ENCODE data around the gene CIPC.

Gene CIPC

DNA sequence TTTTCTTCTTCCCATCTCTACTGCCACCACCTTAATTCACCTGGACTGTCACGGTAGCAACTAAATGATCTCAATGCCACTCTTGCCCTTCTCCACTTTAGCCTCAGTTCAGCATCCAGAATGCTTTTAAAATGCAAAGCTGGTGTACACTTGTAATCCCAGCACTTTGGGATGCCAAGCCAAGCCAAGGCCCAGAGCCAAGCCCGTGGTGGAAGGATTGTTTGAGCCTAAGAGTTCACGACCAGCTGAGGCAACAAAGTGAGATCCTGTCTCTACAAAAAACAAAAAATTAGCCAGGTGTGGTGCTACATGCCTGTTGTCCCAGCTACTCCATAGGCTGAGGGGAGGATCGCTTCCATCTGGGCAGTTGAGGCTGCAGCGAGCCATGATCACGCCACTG lies 5.9 kb downstream of the CIPC start:
- DNase-seq (ENCODE audit: low spot score) = no peak

- no peak for DNase-seq (ENCODE audit: low spot score)
These were observed 6.3 kb downstream of the CIPC start for GRCh38 chr14:77104393-77104792.

DNA sequence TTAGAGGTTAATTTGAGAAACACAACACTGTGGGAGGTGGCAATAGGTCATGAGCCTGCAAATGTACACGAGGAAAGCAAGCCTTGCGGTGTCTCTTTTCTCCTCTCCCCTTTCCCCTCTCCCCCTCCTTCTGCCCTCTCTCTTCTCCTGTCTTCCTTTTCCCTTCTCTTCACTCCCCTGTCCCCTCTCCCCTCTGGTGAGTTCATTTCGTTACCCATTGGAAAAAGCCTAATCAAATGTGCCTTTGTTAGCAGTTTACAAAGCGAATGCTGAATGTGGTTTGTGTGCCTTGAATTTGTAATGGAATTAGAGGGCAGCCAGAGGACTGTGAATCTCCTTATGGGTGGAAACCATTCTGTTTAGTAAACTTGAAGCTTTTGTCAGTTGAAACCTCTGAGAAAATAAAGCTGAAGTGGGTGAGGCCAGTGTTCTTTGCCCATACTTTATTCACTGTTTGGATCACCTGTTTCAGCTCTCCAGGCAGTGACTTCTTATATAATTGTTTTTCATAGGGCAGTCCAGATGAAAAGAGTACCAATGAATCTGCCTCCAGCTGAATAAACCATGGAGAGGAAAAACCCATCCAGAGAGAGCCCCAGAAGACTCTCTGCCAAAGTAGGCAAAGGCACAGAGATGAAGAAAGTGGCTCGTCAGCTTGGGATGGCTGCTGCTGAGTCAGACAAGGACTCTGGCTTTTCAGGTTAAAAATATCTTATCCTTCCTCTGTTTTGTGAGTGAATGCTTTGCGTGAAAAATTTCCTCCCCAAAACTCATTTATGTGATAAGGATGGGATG lies 7.3 kb downstream of the CIPC start:
- DNase-seq (ENCODE audit: low spot score) = peak; percentile 58

GRCh38 chr14:77106666-77107065 lies 8.6 kb downstream of the CIPC start:
- DNase-seq (ENCODE audit: low spot score) = no peak

- DNase-seq (ENCODE audit: low spot score) = no peak
These were observed 9.2 kb downstream of the CIPC start for GRCh38 chr14:77107228-77107627.

DNA sequence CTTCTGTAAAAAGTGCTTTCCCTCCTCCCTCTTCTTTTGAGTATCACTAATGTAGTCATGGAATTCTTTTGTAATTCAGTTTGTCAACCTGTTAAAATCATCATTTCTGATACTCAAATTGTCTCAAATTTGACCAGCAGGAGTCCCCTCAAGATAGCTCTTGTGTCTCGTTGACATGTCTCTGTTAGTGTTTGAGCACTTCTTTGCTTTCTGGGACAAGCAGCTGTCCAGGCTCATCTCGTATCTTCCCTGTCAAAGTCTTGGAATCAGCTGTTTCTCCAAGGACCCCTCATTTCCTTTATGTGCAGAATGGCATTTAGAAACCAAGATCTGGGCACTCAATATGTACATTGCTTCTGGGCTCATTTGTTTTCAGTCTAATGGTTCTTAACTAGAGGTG lies 10.7 kb downstream of the CIPC start:
- DNase-seq (ENCODE audit: low spot score) = no peak

DNA sequence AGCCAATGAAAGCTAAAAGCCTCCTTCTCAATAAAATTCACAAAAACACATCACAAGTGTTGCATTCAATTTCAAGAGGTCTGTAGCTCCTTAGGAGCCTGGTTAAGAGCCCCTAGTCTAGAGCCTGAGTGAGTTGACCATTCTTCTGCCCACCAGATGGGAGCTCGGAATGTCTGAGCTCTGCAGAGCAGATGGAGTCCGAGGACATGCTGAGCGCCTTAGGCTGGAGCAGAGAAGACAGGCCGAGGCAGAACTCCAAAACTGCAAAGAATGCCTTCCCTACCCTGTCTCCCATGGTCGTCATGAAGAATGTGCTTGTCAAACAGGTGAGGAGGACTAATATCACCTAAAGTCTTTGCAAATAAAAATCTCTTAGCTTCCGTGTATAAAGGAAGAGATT lies 11.6 kb downstream of the CIPC start:
- no peak for DNase-seq (ENCODE audit: low spot score)

- DNase-seq (ENCODE audit: low spot score) = no peak
These were observed 12.2 kb downstream of the CIPC start for GRCh38 chr14:77110286-77110685.

DNA sequence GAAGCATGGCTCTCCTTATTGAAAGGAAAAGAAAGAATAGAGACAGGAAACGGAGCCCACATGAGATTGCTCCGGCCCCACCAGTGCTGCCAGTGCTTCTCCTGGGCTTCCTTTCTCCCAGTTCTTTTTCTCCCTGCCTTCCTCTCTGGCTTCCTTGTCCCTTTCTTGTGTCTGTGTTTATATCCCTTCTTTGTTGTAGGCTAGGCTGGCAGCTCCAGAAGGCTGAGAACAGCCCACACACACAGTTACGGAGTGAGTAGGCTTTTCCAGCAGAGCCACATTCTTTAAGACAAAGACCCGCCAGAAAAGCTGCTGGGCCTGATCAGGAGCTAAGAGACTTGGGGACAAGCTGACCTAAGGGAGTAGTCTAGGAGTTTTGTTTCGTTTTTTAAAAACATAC lies 13.0 kb downstream of the CIPC start:
- peak; percentile 40 for DNase-seq (ENCODE audit: low spot score)

- DNase-seq (ENCODE audit: low spot score) = no peak
These were observed 15.6 kb downstream of the CIPC start for GRCh38 chr14:77113644-77114043.

GRCh38 chr14:77114609-77115008 lies 16.6 kb downstream of the CIPC start:
- no peak for DNase-seq (ENCODE audit: low spot score)

- DNase-seq (ENCODE audit: low spot score) = no peak
These were observed 18.2 kb downstream of the CIPC start for GRCh38 chr14:77116172-77116817.

GRCh38 chr14:77119851-77120250 lies 21.8 kb downstream of the CIPC start:
- DNase-seq (ENCODE audit: low spot score) = no peak

- DNase-seq (ENCODE audit: low spot score) = no peak
These were observed 23.0 kb downstream of the CIPC start for GRCh38 chr14:77120771-77121743.

- no peak for DNase-seq (ENCODE audit: low spot score)
These were observed 24.6 kb downstream of the CIPC start for GRCh38 chr14:77122526-77123125.

GRCh38 chr14:77123381-77124325 lies 25.6 kb downstream of the CIPC start:
- DNase-seq (ENCODE audit: low spot score) = no peak

DNA sequence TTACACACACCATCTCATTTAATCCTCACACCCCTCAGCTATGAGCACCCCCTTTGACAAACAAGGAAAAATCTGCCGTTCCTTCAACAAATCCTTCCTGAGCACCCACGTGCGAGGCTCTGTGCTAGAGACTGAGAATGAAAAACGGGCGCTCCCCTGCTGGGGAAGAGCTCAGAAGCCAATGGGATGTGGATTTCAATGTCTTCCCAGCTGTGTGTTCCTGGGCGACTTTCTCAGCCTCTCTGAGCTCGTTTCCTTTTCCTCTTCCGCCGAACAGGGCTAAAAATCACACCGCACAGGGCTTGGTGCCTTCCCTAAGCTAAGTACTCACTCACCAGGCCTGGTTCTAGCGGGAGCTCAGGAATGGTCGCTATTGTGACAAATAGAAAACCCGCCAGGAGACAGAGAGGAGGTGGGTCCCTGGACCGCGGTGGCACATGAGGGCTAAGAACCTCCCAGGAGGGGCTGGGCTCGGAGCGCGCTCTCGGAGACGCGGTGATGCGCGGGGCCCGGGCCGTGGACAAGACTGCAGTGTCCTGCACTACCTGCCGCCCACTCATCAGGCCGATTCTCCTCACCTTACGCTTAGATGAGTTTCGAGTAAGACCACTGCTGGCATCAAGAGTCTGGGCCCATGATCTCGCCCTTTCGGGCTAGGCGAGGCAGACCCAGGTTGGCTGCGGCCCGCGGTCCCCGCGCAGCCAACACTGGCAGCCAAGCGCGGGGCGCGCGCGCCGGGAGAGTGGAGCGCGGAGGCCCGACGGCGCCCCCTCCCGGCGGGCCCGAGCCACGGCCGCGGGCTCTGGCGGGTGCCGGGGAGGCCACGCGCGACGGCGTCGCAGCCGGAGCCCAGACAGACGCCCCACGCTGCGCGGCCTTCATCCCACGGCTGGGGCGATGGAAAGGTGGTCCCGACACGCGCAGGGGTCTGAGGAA lies 26.6 kb downstream of the CIPC start:
- DNase-seq (ENCODE audit: low spot score) = no peak

DNA sequence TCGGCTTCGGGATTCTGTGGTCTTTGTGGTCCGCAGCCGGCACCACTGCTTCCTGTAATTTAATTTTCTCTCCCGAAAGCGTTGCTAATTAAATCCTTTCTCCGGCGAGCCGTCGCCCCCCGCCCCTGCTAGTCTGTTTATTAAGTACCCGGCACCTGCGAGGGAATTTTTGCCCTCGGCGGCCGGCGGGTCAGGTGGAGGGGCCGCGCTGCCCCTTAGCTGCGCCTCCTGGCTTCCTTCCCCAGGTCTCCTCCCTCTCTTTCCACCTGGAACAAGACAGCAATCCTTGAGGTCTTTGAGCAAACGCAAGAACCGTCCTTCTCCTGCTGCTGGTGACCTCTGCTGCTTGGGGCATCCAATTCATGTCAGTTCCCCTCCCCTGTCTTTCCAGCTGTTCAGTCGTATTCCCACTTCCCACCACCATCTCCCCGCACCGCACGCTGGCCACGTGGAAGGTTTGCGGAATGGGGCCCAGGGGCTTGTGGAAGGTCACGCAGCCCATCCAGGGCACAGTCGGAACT lies 27.3 kb downstream of the CIPC start:
- DNase-seq (ENCODE audit: low spot score) = no peak

- DNase-seq (ENCODE audit: low spot score) = no peak
These were observed 27.8 kb downstream of the CIPC start for GRCh38 chr14:77125823-77126325.
